Ishikawa (cell line): ENCODE measurements around the gene FOXA2.

Source experiments
- EP300 ChIP-seq: IDR thresholded peaks from 2 replicates; pipeline ENCODE4 v1.6.1; 2012; ENCODE audit warnings: borderline replicate concordance
- MAX ChIP-seq: IDR thresholded peaks from 2 replicates; pipeline ENCODE4 v1.6.1; 2012
- REST ChIP-seq: IDR thresholded peaks from 2 replicates; pipeline ENCODE4 v1.6.1; 2012; ENCODE audit warnings: low read depth, mild to moderate bottlenecking
- YY1 ChIP-seq: IDR thresholded peaks from 2 replicates; pipeline ENCODE4 v1.6.1; 2012; ENCODE audit warnings: low read depth

GRCh38 chr20:22582386-22582963 lies 1.9 kb downstream of the FOXA2 start:
- TF ChIP-seq YY1 (no peak), MAX (no peak), EP300 (no peak), REST (no peak)
